Thyroid gland (tissue), 4 donors: ENCODE results near the gene OTULIN.

ENCODE experiments used
- CTCF ChIP-seq, 6 experiments: fragments of 200-600 bp in 3 of 6; fragments of 450-650 bp in 3 of 6; sonication (generic) in 3 of 6; IDR thresholded peaks; one replicate each; pipeline ENCODE4 v1.5.1; 2016 to 2019; ENCODE audit warnings: antibody characterized with exemption in 6 of 6, mild to moderate bottlenecking in 2 of 6, inconsistent platforms in 1 of 6, moderate library complexity in 1 of 6
- POLR2A ChIP-seq, 2 donors: fragments of 450-650 bp; IDR thresholded peaks; one replicate each; pipeline ENCODE4 v1.6.1; 2017; ENCODE audit warnings: antibody characterized with exemption in 2 of 2, mild to moderate bottlenecking in 2 of 2, moderate library complexity in 1 of 2

- no peak for TF ChIP-seq CTCF (IDR thresholded peaks at IDR 0.05)
- no peak for TF ChIP-seq POLR2A (IDR thresholded peaks at IDR 0.05)
Observed at GRCh38 chr5:14672082-14672481, 7.6 kb downstream of the OTULIN start.
